HTR-8/SVneo (cell line): ENCODE results near the gene CXCL6.
A peak's percentile ranks its signal among the peaks of the same experiment; 100 is the strongest.

Experiments used
- DNase-seq: peaks from one replicate; pipeline ENCODE4 v3.0.0; 2011; ENCODE audit warnings: low spot score, mixed read lengths; ENCODE audit not compliant: insufficient read length
- FAIRE-seq: peaks from 2 replicates; lab custom pipeline; 2011; peaks lifted over from hg19 to GRCh38; lab: Jason Lieb, UNC

Gene CXCL6

GRCh38 chr4:73865431-73866096, 29.1 kb downstream of the CXCL6 start:
- no peak for DNase-seq
- FAIRE-seq, result no peak

GRCh38 chr4:73866246-73866645, 29.8 kb downstream of the CXCL6 start:
- no peak for FAIRE-seq

GRCh38 chr4:73867783-73868182, 31.3 kb downstream of the CXCL6 start:
- DNase-seq, result no peak
- no peak for FAIRE-seq

More at GRCh38 chr4:73866246-73866645, 29.8 kb downstream of the CXCL6 start:
- DNase-seq, result no peak

GRCh38 chr4:73868206-73869129, 32.0 kb downstream of the CXCL6 start:
- FAIRE-seq (no peak), DNase-seq (no peak)

GRCh38 chr4:73869130-73870055, 32.9 kb downstream of the CXCL6 start, which contains the start of gene CXCL1:
CXCL1 (plus strand) TSS chr4:73869393; CDS start chr4:73869471, 78 bp downstream.
- no peak for FAIRE-seq
- peak; percentile 8 for DNase-seq

GRCh38 chr4:73870260-73870659, 33.8 kb downstream of the CXCL6 start:
- no peak for DNase-seq
- no peak for FAIRE-seq

- DNase-seq, result no peak
- FAIRE-seq, result no peak
These were observed 34.3 kb downstream of the CXCL6 start for GRCh38 chr4:73870768-73871167.

GRCh38 chr4:73871511-73872310, 35.2 kb downstream of the CXCL6 start:
- FAIRE-seq (no peak), DNase-seq (no peak)

GRCh38 chr4:73872316-73873108, 36.0 kb downstream of the CXCL6 start:
- FAIRE-seq (no peak), DNase-seq (no peak)

- no peak for FAIRE-seq
- DNase-seq, result no peak
These were observed 37.9 kb downstream of the CXCL6 start for GRCh38 chr4:73874386-73874785.

- no peak for FAIRE-seq
- no peak for DNase-seq
These were observed 38.9 kb downstream of the CXCL6 start for GRCh38 chr4:73875401-73875800.

- no peak for DNase-seq
- no peak for FAIRE-seq
These were observed 46.8 kb downstream of the CXCL6 start for GRCh38 chr4:73883306-73883705.

- no peak for FAIRE-seq
These were observed 49.2 kb downstream of the CXCL6 start for GRCh38 chr4:73885574-73886267.

More at GRCh38 chr4:73885574-73886267, 49.2 kb downstream of the CXCL6 start:
- no peak for DNase-seq
